GM19239 (cell line): ENCODE data around the gene ARFGEF2.

Experiments used
- DNase-seq: peaks from one replicate; pipeline ENCODE4 v3.0.0; 2011; ENCODE audit warnings: low spot score; ENCODE audit not compliant: insufficient read length
- FAIRE-seq: peaks from 2 replicates; lab custom pipeline; 2011; peaks lifted over from hg19 to GRCh38; lab: Jason Lieb, UNC

Gene ARFGEF2

GRCh38 chr20:48898210-48898609 lies 23.3 kb upstream of the ARFGEF2 start:
- DNase-seq: no peak
- no peak for FAIRE-seq

DNA sequence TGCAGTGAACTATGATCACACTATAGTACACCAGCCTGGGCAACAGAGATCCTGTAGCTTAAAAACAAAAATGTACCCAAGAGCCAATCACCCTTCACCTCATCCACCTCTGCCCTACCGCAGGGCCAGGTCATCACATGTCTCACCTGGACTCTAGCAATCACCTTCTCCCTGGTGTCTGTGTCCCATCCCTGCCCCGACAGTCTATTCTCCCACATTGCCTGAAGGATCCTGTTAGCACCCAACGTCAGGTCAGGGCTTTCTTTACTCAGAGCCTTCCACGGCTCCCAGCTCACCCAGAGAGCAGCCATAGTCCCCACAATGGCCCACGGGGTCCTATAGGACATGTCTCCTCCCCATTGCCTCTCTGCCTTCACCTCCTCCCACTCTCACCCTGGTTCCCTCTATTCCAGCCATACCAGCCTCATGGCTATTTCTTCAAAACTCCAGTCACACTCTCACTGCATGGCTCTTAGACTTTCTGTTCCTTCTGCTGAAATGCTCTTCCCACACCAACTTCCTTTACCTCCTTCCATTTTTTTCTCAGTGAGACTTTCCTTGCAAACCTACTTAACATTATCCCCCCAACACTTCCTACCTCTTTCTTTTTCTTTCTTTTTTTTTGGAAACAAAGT lies 22.5 kb upstream of the ARFGEF2 start:
- FAIRE-seq (no peak), DNase-seq (no peak)

- FAIRE-seq: no peak
- DNase-seq: no peak
Measured at GRCh38 chr20:48899881-48900280, 21.6 kb upstream of the ARFGEF2 start.

- FAIRE-seq (no peak), DNase-seq (no peak)
Measured at GRCh38 chr20:48901326-48901725, 20.2 kb upstream of the ARFGEF2 start.

DNA sequence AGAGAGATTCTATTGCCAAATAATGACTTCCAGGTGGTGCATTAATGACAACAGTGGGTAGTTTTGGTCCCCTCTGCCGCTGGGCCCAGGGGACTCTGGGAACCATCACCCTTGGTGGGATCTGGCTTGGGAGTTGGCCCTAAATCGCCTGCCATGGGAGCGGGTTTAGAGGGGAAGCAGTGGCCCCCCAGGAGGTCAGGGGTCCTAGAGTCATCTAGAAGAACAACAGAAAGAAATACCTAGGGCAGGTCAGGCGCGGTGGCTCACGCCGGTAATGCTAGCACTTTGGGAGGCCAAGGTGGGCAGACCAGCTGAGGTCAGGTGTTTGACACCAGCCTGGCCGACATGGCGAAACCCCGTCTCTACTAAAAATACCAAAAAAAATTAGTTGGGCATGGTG lies 17.8 kb upstream of the ARFGEF2 start:
- DNase-seq (no peak), FAIRE-seq (no peak)

GRCh38 chr20:48904566-48905296 lies 16.8 kb upstream of the ARFGEF2 start:
- DNase-seq (peak; percentile 60), FAIRE-seq (peak; percentile 55)

GRCh38 chr20:48905297-48905647 lies 16.2 kb upstream of the ARFGEF2 start:
- no peak for FAIRE-seq
- DNase-seq: no peak

DNA sequence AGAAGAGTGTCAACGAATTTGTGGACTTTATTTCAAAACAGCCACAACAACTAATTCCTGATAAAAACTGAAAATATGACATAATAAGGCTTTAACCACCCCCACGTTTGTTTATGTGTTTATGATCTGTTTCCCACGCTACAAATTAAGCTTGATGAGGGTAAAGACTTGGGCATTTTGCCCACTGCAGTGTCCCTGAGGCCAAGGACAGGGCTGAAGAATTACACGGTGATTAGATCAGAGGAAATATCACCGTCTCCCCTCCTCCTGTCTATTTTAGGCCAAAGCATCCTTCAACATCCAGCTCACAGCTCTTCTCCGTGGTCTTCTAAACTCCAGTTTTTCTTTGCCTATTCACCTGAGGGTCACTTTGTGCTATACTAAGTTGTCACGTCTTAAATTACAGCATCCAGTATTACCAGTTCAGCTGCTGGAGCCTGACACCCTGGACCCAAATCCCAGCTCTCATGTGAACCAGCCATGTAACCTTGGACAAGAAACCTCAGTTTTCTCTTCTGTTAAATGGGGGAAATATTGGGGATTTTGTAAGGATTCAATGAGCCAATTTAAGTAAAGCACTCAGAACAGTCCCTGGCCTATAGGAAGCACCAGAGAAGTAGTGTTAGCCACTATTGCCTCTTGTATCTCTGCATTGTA lies 15.2 kb upstream of the ARFGEF2 start:
- DNase-seq (no peak), FAIRE-seq (no peak)

DNA sequence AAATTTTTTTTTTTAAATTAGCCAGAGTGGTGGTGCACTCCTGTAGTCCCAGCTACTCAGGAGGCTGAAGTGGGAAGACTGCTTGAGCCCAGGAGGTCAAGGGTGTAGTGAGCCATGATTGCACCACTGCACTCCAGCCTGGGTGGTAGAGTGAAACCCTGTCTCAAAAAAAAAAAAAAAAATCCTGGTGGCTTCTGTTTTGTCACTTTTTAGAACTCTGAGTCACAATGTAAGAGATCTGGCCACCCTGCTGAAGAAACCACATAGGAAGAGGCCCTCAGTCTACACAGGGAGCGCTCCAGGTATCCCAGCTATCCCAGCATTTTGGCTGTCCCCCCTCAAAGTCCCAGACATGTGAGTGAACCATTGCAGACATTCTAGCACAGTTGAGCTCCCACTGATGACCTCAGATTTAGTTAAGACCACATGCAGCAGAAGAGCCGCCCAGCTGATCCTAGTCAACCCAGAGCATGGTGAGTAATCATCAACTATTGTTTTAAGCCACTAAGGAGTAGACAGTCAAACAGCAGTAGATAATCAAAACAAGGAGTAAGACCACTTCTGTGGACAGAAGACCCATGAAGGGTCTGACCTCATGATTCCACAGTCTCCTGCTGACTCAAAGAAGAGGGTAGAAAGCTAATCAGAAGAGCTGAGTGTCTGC lies 12.7 kb upstream of the ARFGEF2 start:
- no peak for FAIRE-seq
- DNase-seq: no peak

GRCh38 chr20:48909910-48910309 lies 11.6 kb upstream of the ARFGEF2 start:
- FAIRE-seq (no peak), DNase-seq (no peak)

DNA sequence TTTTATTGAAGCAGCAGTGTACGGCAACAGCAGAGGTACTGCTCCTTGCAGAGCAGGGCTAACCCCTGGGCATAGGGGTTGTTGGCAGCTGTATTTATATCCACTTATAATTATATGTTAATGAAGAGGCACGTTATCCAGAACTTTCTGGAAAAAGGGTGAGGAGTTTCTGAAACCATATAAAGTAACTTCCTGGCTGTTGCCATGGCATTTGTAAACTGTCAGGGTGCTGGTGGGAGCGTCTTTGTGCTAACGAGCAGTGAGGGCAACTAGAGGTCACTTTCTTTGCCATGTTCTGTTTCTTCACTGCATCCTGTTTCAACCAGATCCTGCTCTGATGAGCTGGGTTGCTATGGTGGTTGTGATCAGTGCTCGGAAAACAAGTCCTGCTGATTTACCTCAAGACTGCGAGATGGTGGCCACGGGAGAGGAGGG lies 11.1 kb upstream of the ARFGEF2 start:
- no peak for FAIRE-seq

DNA sequence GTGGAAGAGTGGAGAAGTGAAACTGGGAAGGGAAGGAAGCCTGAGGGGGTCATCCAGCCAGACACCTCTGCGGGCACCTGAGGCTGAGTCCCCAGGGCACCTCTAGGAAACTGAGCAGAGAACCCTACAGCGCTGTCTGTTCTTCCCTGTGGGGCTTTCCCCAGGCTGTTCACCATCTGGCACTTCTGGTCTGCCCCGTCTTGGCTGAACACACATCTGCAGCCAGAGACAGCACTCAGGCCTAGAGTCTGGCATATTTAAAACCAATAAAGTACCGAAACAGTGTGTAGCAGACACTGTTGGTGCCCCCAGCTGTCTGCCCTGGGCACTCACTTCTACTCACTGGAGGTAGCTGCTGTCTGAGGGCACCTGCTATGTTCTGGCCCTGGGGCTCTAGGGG lies 9.4 kb upstream of the ARFGEF2 start:
- FAIRE-seq: peak; percentile 83
- no peak for DNase-seq

More for the DNA sequence above, 11.1 kb upstream of the ARFGEF2 start:
- no peak for DNase-seq

DNA sequence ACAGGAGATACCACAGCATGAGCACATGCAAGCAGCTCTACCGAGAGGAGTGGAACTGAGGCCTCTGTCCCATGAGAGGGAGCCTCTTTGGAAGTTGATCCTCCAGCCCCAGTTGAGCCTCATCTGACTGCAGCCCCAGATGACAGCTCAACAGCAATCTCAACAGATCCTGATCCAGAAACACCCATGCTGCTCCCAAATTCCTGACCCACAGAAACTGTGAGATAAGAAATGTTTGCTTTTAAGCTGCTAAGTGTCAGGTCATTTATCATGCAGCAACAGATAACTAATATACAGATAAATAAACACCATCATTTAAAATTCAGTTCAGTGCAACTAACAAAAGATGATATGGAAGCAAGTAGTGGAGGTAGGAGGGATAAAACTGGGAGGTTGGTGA lies 4.8 kb upstream of the ARFGEF2 start:
- DNase-seq (no peak), FAIRE-seq (no peak)

DNA sequence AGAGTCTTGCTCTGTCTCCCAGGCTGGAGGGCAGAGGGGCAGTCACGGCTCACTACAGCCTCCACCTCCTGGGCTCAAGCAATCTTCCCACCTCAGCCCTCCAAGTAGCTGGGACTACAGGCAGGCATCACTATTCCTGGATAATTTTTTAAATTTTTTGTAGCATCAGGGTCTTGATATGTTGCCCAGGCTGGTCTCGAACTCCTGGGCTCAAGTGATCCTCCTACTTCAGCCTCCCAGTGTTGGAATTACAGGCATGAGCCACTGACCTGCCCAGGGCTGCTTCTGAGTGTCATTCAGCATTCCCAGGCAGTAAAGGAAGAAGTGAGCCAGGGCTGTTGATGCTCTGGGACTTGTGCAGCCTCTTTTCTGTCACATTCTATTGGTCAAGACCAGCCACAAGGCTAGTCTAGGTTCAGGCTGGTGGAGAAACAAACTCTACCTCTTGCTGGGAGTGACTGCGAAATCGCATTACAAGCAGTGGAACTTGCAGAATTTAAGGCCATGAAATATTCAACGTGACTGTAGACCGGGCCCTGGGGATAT lies 2.1 kb upstream of the ARFGEF2 start:
- DNase-seq: no peak
- no peak for FAIRE-seq

DNA sequence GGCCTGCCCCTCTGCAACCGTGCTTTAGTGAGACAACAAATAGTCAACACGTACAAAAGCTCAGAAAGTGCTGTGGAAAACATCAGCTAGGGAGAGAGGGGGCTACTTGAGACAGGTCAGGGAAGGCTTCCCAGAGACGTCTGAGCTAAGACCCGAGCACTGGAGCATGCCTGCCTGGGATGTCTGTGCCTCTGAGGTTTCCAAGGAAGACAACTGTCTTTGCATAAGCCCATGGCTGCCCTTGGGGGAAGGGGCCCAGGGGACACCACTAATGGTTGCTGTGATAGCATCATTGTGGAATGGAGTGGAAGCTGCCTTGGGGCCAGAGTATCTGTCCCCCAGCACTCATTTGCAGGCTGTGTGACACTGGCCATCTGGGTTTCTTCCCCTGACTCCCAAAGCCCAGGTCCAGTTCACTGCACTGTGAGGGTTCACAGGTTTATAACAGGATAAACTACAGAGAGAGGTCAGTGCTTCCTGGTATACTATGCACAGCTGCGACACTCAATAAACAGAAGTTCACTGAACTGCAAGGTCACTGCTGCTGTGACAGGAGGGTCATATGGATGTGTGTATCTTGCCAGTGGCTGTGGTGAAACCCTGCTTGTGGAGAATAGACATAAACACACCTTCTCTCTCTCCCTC lies 1.5 kb upstream of the ARFGEF2 start:
- no peak for DNase-seq
- FAIRE-seq: no peak

- FAIRE-seq: no peak
- no peak for DNase-seq
Measured at GRCh38 chr20:48920527-48921167, 864 bp upstream of the ARFGEF2 start.

GRCh38 chr20:48921883-48922820 lies 641 bp downstream of the ARFGEF2 start:
- DNase-seq (peak; percentile 42), FAIRE-seq (peak; percentile 11)

GRCh38 chr20:48923149-48923718 lies 1.7 kb downstream of the ARFGEF2 start:
- no peak for DNase-seq

More at GRCh38 chr20:48923149-48923718, 1.7 kb downstream of the ARFGEF2 start:
- no peak for FAIRE-seq
